Measurements from ENCODE around the gene SLC39A8. TPM values are rescaled to one million over a fixed set of nuclear protein-coding genes. Genes with fewer than 3 reads are reported as not detected.
"Not testable (repeated sequence)": the region's sequence is repeated elsewhere in the genome, so short reads cannot be mapped to it uniquely, and the experiment has no call there.

Gene SLC39A8
- polyA plus RNA-seq, 1 experiment = 0.52 TPM

GRCh38 chr4:102387552-102388150 is 42.4 kb upstream of the SLC39A8 start:
- Histone ChIP-seq H3K27me3 (ENCODE audit: control insufficient read depth, insufficient read depth, low read length) (no peaks in the 10 kb centered on the region; the same call in 1 of the 2 replicates), H3K36me3 (ENCODE audit: control insufficient read depth, insufficient read depth, low read length) (no peaks in the 10 kb centered on the region), H3K4me3 (ENCODE audit: low read depth, low read length) (no peak overlapping the region)
- POLR2A ChIA-PET = no interaction called here
- CTCF ChIA-PET = no interaction called here
- no peak for TF ChIP-seq CTCF (IDR thresholded peaks at IDR 0.05; ENCODE audit: insufficient read depth, low read depth, low read length)
- DNase-seq (ENCODE audit: low read depth) = no peak

GRCh38 chr4:102386966-102387365 is 41.7 kb upstream of the SLC39A8 start:
- no peak for DNase-seq (ENCODE audit: low read depth)
- no peak for TF ChIP-seq CTCF (IDR thresholded peaks at IDR 0.05; ENCODE audit: insufficient read depth, low read depth, low read length)
- POLR2A ChIA-PET = no interaction called here
- Histone ChIP-seq H3K36me3 (ENCODE audit: control insufficient read depth, insufficient read depth, low read length) (no peaks in the 10 kb centered on the region), H3K4me3 (ENCODE audit: low read depth, low read length) (no peak overlapping the region), H3K27me3 (ENCODE audit: control insufficient read depth, insufficient read depth, low read length) (no peaks in the 10 kb centered on the region; the same call in 1 of the 2 replicates)
- CTCF ChIA-PET = no interaction called here

- CTCF ChIA-PET = interaction anchor here (1.1 kb wide), 1 partner anchor 11 kb away, joined by 4 read pairs; no protein-coding TSS in a partner anchor
- DNase-seq (ENCODE audit: low read depth); H3K36me3 ChIP-seq (ENCODE audit: control insufficient read depth, insufficient read depth, low read length); POLR2A ChIA-PET; H3K27me3 ChIP-seq (ENCODE audit: control insufficient read depth, insufficient read depth, low read length); H3K4me3 ChIP-seq (ENCODE audit: low read depth, low read length): not testable (repeated sequence)
Measured at GRCh38 chr4:102380253-102380652, 35.0 kb upstream of the SLC39A8 start.

GRCh38 chr4:102362922-102363432 is 17.7 kb upstream of the SLC39A8 start:
- CTCF ChIA-PET = no interaction called here
- POLR2A ChIA-PET = no interaction called here
- Histone ChIP-seq H3K4me3 (ENCODE audit: low read depth, low read length) (no peak overlapping the region), H3K36me3 (ENCODE audit: control insufficient read depth, insufficient read depth, low read length) (no peaks in the 10 kb centered on the region), H3K27me3 (ENCODE audit: control insufficient read depth, insufficient read depth, low read length) (peaks cover 1% of the 10 kb centered on the region; the same call in 1 of the 2 replicates)
- no peak for TF ChIP-seq CTCF (IDR thresholded peaks at IDR 0.05; ENCODE audit: insufficient read depth, low read depth, low read length)
- DNase-seq (ENCODE audit: low read depth) = no peak

- ChIA-PET CTCF (no interaction called here), POLR2A (no interaction called here)
- Histone ChIP-seq H3K4me3 (ENCODE audit: low read depth, low read length) (no peak overlapping the region), H3K27me3 (ENCODE audit: control insufficient read depth, insufficient read depth, low read length) (no peaks in the 10 kb centered on the region; the same call in 1 of the 2 replicates), H3K36me3 (ENCODE audit: control insufficient read depth, insufficient read depth, low read length) (no peaks in the 10 kb centered on the region)
- no peak for TF ChIP-seq CTCF (IDR thresholded peaks at IDR 0.05; ENCODE audit: insufficient read depth, low read depth, low read length)
- no peak for DNase-seq (ENCODE audit: low read depth)
Measured at GRCh38 chr4:102358128-102358527, 12.8 kb upstream of the SLC39A8 start.

- H3K4me3 ChIP-seq (ENCODE audit: low read depth, low read length); DNase-seq (ENCODE audit: low read depth); CTCF ChIA-PET; POLR2A ChIA-PET; H3K27me3 ChIP-seq (ENCODE audit: control insufficient read depth, insufficient read depth, low read length); H3K36me3 ChIP-seq (ENCODE audit: control insufficient read depth, insufficient read depth, low read length): not testable (repeated sequence)
Measured at GRCh38 chr4:102357637-102358036, 12.4 kb upstream of the SLC39A8 start.
